Measurements from ENCODE around the gene PEPD.

PEPD gene

GRCh38 chr19:33435706-33436359 lies 85.8 kb downstream of the PEPD start:
- no peak for DNase-seq

GRCh38 chr19:33434886-33435705 lies 86.5 kb downstream of the PEPD start:
- no peak for DNase-seq

- no peak for DNase-seq
Measured at GRCh38 chr19:33434069-33434885, 87.3 kb downstream of the PEPD start.

- DNase-seq = no peak
Measured at GRCh38 chr19:33432446-33433170, 89.0 kb downstream of the PEPD start.

GRCh38 chr19:33432015-33432414 lies 89.6 kb downstream of the PEPD start:
- no peak for DNase-seq

DNA sequence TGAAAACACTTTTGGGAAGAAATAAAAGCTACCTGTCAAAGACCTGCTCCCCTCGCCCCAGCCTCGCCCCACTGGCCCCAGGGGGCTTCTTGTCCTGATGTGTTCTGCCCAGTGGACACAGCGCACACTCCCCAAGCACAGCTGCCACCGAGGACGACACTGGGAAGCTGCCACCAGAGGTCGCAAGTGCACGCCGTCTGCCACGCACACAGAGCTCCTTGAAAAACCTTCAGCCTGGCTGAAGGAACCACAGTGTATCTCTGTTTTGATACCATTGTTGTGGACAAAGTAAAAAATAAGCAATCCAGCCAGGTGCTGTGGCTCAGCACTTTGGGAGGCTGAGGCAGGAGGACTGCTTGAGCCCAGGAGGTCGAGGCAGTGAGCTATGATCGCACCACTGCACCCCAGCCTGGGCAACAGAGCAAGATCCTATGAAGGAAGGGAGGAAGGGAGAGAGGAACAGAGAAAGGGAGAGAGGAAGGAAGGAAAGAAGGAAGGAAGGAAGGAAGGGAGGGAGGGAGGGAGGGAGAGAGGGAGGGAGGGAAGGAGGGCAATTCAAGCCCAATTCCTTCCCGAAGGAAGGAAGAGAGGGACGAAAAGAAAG lies 90.8 kb downstream of the PEPD start:
- DNase-seq = peak; percentile 42

- peak; percentile 33 for DNase-seq
Measured at GRCh38 chr19:33429891-33430673, 91.5 kb downstream of the PEPD start.

DNA sequence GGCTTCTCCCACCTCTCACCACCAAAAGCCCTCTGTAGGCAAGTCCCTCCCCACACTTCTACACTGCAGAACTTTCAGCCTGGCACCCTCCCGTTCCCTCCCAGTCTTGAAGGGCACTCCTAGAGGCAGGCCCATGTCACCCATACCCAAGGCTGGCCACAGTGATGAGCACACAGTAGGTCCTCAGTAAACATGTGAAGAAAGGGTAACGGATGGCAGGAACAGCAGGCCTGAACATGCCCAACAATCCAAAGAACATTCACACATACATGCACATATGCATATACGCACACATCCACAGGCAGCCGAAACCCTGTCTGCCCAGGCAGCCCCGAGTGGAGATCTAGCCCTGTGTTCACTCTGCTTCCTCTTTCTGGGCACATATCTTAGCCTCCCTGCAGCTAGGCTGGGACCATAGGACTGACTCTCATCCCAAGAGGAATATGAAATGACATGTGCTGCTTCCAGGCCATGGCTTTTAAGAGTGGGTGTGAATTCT lies 92.9 kb downstream of the PEPD start:
- no peak for DNase-seq

- no peak for DNase-seq
Measured at GRCh38 chr19:33427801-33428626, 93.6 kb downstream of the PEPD start.

DNA sequence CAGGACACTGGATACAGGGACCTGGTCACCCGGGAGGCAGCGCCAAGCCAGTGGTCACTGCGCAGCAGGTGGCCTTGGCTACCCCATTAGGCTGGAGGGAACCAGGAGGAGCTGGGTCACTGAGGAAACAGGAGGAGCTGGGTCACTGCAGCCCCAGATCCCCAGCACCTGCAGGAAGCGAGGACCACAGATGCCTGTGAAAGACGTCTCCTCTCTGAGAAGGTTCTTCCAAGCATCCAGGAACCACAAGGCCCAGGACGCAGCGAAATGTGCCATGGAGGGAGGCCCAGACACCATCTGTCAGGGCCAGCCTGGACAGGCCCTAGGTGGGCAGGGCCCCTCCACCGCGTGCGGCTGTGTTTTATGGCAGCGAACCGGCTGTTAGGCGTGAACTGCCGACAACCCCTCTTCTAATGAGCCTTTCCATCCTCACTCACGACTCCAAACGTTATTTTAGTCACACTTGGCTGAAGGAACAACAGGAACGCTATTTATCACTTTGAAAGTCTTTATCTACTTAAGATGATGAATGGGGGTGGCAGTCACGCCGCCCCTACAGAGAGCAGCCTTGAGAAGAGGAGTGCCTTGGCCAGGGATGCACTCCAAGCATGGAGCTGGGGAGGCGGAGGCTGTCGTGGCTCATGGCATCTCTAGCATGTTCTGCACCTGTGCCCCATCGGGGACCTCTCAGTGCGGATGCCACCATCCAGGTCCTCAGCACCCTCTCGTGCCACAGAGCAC lies 94.8 kb downstream of the PEPD start:
- DNase-seq = no peak

DNA sequence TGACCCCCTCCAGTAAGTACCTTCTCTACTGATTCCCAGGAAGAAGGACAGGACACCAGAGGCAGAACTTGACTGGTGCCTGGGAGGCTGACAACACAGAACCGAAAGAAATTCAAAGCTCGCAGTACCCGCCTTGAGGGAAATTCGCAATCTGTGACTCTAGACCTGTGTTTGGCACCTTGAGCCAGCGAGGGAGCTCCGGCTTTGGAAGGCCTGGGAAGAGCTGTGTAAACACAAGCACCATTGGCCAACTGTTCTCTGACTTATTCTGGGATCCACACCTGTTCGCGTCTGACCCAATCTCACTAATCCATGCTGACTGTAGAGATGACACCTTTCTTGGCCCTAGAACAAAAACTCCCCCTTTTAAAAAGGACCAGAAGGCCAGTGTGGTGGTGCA lies 97.4 kb downstream of the PEPD start:
- no peak for DNase-seq

- DNase-seq = no peak
Measured at GRCh38 chr19:33422369-33423180, 99.0 kb downstream of the PEPD start.

- DNase-seq = no peak
Measured at GRCh38 chr19:33421368-33421767, 100.2 kb downstream of the PEPD start.

DNA sequence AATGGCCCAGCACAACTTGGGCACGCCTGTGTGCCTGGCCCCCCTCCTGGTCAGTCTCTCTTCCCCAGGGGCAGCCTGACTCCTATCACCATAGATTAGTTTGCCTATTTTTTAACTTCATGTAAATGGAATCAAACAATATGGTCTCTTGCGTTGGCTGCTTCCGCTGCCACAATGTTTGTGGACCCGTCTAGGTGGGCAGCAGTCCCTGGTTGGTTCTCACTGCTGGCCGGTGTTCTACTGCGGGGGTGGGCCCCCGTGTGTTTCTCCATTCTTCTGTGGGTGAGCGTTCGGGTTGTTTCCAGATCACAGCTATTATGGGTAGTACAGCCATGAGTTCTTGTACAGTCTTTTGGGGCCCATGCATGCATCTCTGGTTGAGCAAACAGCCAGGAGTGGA lies 100.8 kb downstream of the PEPD start:
- no peak for DNase-seq

DNA sequence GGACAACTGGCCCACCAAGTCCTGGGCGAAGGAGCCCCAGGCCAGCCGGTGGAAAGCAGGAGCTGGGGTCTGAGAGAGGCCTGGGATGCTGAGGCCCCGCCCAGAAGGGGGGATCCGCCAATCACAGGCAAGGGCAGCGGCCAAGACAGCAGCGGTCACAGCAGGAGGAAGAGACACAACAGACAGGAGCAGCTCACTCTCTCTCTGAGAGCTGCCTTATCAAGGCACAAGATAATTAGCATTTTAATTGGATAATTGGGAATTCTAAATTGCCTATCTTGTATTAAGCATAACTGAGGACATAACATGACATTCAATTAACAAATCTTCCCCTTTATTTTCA lies 101.8 kb downstream of the PEPD start:
- DNase-seq = no peak

GRCh38 chr19:33418871-33419787 lies 102.5 kb downstream of the PEPD start:
- DNase-seq = no peak

GRCh38 chr19:33418461-33418860 lies 103.1 kb downstream of the PEPD start:
- no peak for DNase-seq

DNA sequence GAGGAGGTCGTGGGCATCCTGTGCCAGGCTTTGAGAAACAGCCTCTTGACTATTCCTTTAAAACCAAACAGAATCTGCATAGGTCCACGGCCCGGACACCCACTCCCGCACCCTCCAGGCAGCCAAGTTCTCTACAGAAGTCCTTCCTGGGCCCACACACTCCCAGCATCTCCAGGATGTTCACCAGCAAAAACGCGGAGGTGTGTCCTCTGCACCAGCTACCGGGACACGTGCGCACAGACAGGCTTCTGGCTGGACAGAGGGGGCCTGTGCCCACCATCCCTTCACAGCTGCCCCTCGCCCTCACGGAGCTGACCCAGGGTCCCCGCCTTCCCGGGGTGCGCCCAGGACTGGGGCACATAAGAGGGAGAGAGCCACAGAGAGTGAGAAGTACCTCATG lies 103.8 kb downstream of the PEPD start:
- DNase-seq = no peak
